Mesenchymal stem cell (in vitro differentiated cells and primary cell): ENCODE data around the gene PLET1. TPM values are rescaled to one million over a fixed set of nuclear protein-coding genes. Genes with fewer than 3 reads are reported as not detected.

Source experiments
- small RNA-seq: library from polyadenylated mRNA; stranded (forward); fragments of <200 nt; extraction: miRNeasy Mini kit (QIAGEN cat#:217004); gene quantifications from one replicate; pipeline ENCODE3, GENCODE V24; 2013; ENCODE audit warnings: low read depth

Gene PLET1

Small RNA genes within 50 kb of the gene (small RNA-seq; reads per million reads assigned to genes)
- gene MRPS36P4 = not detected
